NCI-H1048 (cell line): ENCODE measurements around the gene RGS1.

ENCODE experiments used
- DNase-seq: peaks from one replicate; lab custom pipeline; 2025; lab: John Stamatoyannopoulos, UW

RGS1 gene

GRCh38 chr1:192553741-192554140 is 21.8 kb upstream of the RGS1 start:
- DNase-seq: no peak

GRCh38 chr1:192554904-192555303 is 20.7 kb upstream of the RGS1 start:
- DNase-seq: no peak

- no peak for DNase-seq
Measured at GRCh38 chr1:192555399-192555798, 20.2 kb upstream of the RGS1 start.

- no peak for DNase-seq
Measured at GRCh38 chr1:192557841-192558595, 17.6 kb upstream of the RGS1 start.

- DNase-seq: no peak
Measured at GRCh38 chr1:192559115-192560006, 16.2 kb upstream of the RGS1 start.

- no peak for DNase-seq
Measured at GRCh38 chr1:192561301-192561700, 14.3 kb upstream of the RGS1 start.

GRCh38 chr1:192563129-192563528 is 12.4 kb upstream of the RGS1 start:
- no peak for DNase-seq

- no peak for DNase-seq
Measured at GRCh38 chr1:192564099-192564498, 11.5 kb upstream of the RGS1 start.

GRCh38 chr1:192565946-192566345 is 9.6 kb upstream of the RGS1 start:
- no peak for DNase-seq

- no peak for DNase-seq
Measured at GRCh38 chr1:192566657-192567056, 8.9 kb upstream of the RGS1 start.

GRCh38 chr1:192568063-192568462 is 7.5 kb upstream of the RGS1 start:
- DNase-seq: no peak

GRCh38 chr1:192571668-192572067 is 3.9 kb upstream of the RGS1 start:
- DNase-seq: no peak

- no peak for DNase-seq
Measured at GRCh38 chr1:192573499-192573898, 2.1 kb upstream of the RGS1 start.

- no peak for DNase-seq
Measured at GRCh38 chr1:192574073-192574472, 1.5 kb upstream of the RGS1 start.

GRCh38 chr1:192576190-192577144 is 894 bp downstream of the RGS1 start:
- no peak for DNase-seq

GRCh38 chr1:192577145-192578140 is 1.9 kb downstream of the RGS1 start:
- DNase-seq: no peak

- DNase-seq: no peak
Measured at GRCh38 chr1:192578144-192578909, 2.8 kb downstream of the RGS1 start.

GRCh38 chr1:192579010-192579738 is 3.6 kb downstream of the RGS1 start:
- no peak for DNase-seq

- no peak for DNase-seq
Measured at GRCh38 chr1:192580351-192580962, 4.9 kb downstream of the RGS1 start.
